Cardiac fibroblast (primary cell): ENCODE measurements around the gene ST14.

ENCODE experiments used
- DNase-seq, 2 donors: peaks; one replicate each; pipeline versions ENCODE4 v3.0.0 to v3.0.0-alpha.2; 2010; ENCODE audit warnings: low read depth in 2 of 2
- H3K4me3 ChIP-seq, 2 donors: replicated peaks in 1 of 2; 1 replicate in 1 of 2; 2 replicates in 1 of 2; pipeline ENCODE4 v1.5.1; 2011; ENCODE audit warnings: low read depth in 2 of 2, low read length in 2 of 2, mild to moderate bottlenecking in 2 of 2, moderate library complexity in 1 of 2
- CTCF ChIP-seq: IDR thresholded peaks from one replicate; pipeline ENCODE4 v1.5.1; 2011; ENCODE audit warnings: low read depth, mild to moderate bottlenecking, low read length, inconsistent platforms

The ST14 gene

GRCh38 chr11:130131961-130132850 is 27.4 kb upstream of the ST14 start:
- no peak overlapping the region for H3K4me3 ChIP-seq
- TF ChIP-seq CTCF: peak; percentile 79
- DNase-seq: peak; percentile 80 to 84

- H3K4me3 ChIP-seq: no peak overlapping the region
These were observed 25.9 kb upstream of the ST14 start for GRCh38 chr11:130133716-130134115.

GRCh38 chr11:130136107-130136506 is 23.5 kb upstream of the ST14 start:
- DNase-seq: no peak
- no peak overlapping the region for H3K4me3 ChIP-seq
- TF ChIP-seq CTCF: no peak

More at GRCh38 chr11:130133716-130134115, 25.9 kb upstream of the ST14 start:
- no peak for DNase-seq
- no peak for TF ChIP-seq CTCF

GRCh38 chr11:130137999-130138398 is 21.6 kb upstream of the ST14 start:
- H3K4me3 ChIP-seq: no peak overlapping the region
- no peak for DNase-seq
- TF ChIP-seq CTCF: no peak

GRCh38 chr11:130139401-130139800 is 20.2 kb upstream of the ST14 start:
- no peak for DNase-seq
- no peak overlapping the region for H3K4me3 ChIP-seq
- no peak for TF ChIP-seq CTCF

- no peak for TF ChIP-seq CTCF
- peak in 1 of 2 donors; percentile 82 for DNase-seq
- no peak overlapping the region for H3K4me3 ChIP-seq
These were observed 17.8 kb upstream of the ST14 start for GRCh38 chr11:130141561-130142341.
